HepG2 (cell line): ENCODE measurements around the gene SERPINB13. TPM values are rescaled to one million over a fixed set of nuclear protein-coding genes. Genes with fewer than 3 reads are reported as not detected.

Source experiments
- ATAC-seq: fragments of 200-7000 bp; cut with Tn5 transposase; 3 replicates; pipeline ENCODE4 v1.9.1; 2020; ENCODE audit warnings: mild to moderate bottlenecking, moderate library complexity
- BruUV-seq: library from RNA; stranded (reverse); fragments of 400-500 nt; replicated peaks from 2 replicates; lab custom pipeline; 2021; lab: Mats Ljungman, UMichigan
- CTCF ChIA-PET: fragments of 300-600 bp; formaldehyde crosslinking; extraction: SDS; loops from one replicate; lab custom pipeline; 2021; ENCODE audit warnings: low total read pairs, inconsistent platforms, low intra/inter-chr PET ratio; lab: Yijun Ruan, JAX
- POLR2A ChIA-PET: fragments of 350-600 bp; sonication (Branson Sonifier 250); formaldehyde crosslinking; loops from one replicate; lab custom pipeline; 2020; ENCODE audit warnings: antibody characterized with exemption, inconsistent platforms; lab: Yijun Ruan, JAX
- DNase-seq: peaks from one replicate; pipeline ENCODE4 v3.0.0-alpha.2; 2015; ENCODE audit warnings: low spot score
- FAIRE-seq: peaks from 3 replicates; lab custom pipeline; 2011; peaks lifted over from hg19 to GRCh38; lab: Jason Lieb, UNC
- H2AFZ ChIP-seq: one replicate; pipeline ENCODE4 v1.6.1; 2011; ENCODE audit warnings: low read length, inconsistent platforms
- H3K27ac ChIP-seq: fragments of 300-600 bp; 3 replicates; pipeline ENCODE4 v1.8.0; 2011; ENCODE audit warnings: mixed run types, mild to moderate bottlenecking, mixed read lengths, low read length, inconsistent platforms; ENCODE audit not compliant: insufficient read depth; ENCODE audit errors: extremely low read length
- H3K27me3 ChIP-seq, 2 experiments: fragments of 200-600 bp in 1 of 2; 2 replicates in 1 of 2; 3 replicates in 1 of 2; pipeline versions ENCODE4 v1.6.0 to v1.8.0; 2011; ENCODE audit warnings: low read length in 2 of 2, mild to moderate bottlenecking in 2 of 2, moderate library complexity in 2 of 2, inconsistent platforms in 1 of 2; ENCODE audit not compliant: insufficient read depth in 2 of 2, control insufficient read depth in 1 of 2
- H3K36me3 ChIP-seq, 2 experiments: fragments of 200-600 bp in 1 of 2; replicated peaks in 1 of 2; 2 replicates in 1 of 2; 3 replicates in 1 of 2; pipeline versions ENCODE4 v1.5.1 to v1.8.0; 2011; ENCODE audit warnings: low read length in 2 of 2, inconsistent platforms in 1 of 2; ENCODE audit not compliant: insufficient read depth in 2 of 2, control insufficient read depth in 1 of 2
- H3K4me1 ChIP-seq: 2 replicates; pipeline ENCODE4 v1.5.1; 2012; ENCODE audit warnings: low read length, inconsistent platforms; ENCODE audit not compliant: insufficient read depth
- H3K4me2 ChIP-seq: 2 replicates; pipeline ENCODE4 v1.6.0; 2011; ENCODE audit warnings: low read depth, low read length, inconsistent platforms
- H3K4me3 ChIP-seq, 3 experiments: fragments of 200-600 bp in 1 of 3; sonication (generic), shearing (Covaris generic) in 1 of 3; replicated peaks in 1 of 3; 2 replicates each; pipeline ENCODE4 v1.5.1; 2011 to 2016; ENCODE audit warnings: low read length in 3 of 3, inconsistent platforms in 2 of 3, low read depth in 2 of 3, mild to moderate bottlenecking in 2 of 3, control low read depth in 1 of 3, mixed read lengths in 1 of 3; ENCODE audit not compliant: insufficient read depth in 1 of 3
- H3K79me2 ChIP-seq: one replicate; pipeline ENCODE4 v1.6.1; 2011; ENCODE audit warnings: low read length, inconsistent platforms; ENCODE audit not compliant: insufficient read depth
- H3K9ac ChIP-seq: 2 replicates; pipeline ENCODE4 v1.6.0; 2011; ENCODE audit warnings: mild to moderate bottlenecking, low read depth, low read length, inconsistent platforms; ENCODE audit not compliant: insufficient read depth
- H3K9me3 ChIP-seq: 2 replicates; pipeline ENCODE4 v1.5.1; 2012; ENCODE audit warnings: mild to moderate bottlenecking, low read length
- H4K20me1 ChIP-seq: 2 replicates; pipeline ENCODE4 v1.6.0; 2011; ENCODE audit warnings: inconsistent platforms, mild to moderate bottlenecking, low read length, moderate library complexity; ENCODE audit not compliant: insufficient read depth
- ARNT2 ChIP-seq: sonication (generic); formaldehyde crosslinking; IDR thresholded peaks from 2 replicates; pipeline ENCODE4 v1.8.0; 2022; ENCODE audit warnings: mild to moderate bottlenecking, low read depth, missing genetic modification reagents, moderate library complexity
- MLXIP ChIP-seq: sonication (generic); formaldehyde crosslinking; IDR thresholded peaks from 2 replicates; pipeline ENCODE4 v1.9.0; 2021; ENCODE audit warnings: missing genetic modification reagents, borderline replicate concordance
- NFE2L2 ChIP-seq: fragments of 150-350 bp; IDR thresholded peaks from 2 replicates; pipeline ENCODE4 v1.6.1; 2014; ENCODE audit warnings: low read length
- POGZ ChIP-seq: sonication (generic); formaldehyde crosslinking; IDR thresholded peaks from 2 replicates; pipeline ENCODE4 v1.4.0; 2020; ENCODE audit warnings: mild to moderate bottlenecking, missing genetic modification reagents
- WGBS: methylation state at CpG from one replicate; pipeline ENCODE4 v1.1.6; 2017; ENCODE audit warnings: low lambda C conversion rate; 5-methylcytosine and 5-hydroxymethylcytosine counted together
- in situ Hi-C: cut with HindIII; loops from 2 replicates; pipeline ENCODE4 v1.10.0; 2017; ENCODE audit warnings: low pct_unique_long_range_greater_than_20kb; ENCODE audit not compliant: extremely low pct_ligation_motif_present
- intact Hi-C: fragments of 100-400 bp; cut with micrococcal nuclease; formaldehyde crosslinking; loops from one replicate; pipeline ENCODE4 v1.10.0; 2022; ENCODE audit not compliant: unreplicated experiment
- polyA plus RNA-seq, 8 experiments: library from polyadenylated mRNA; depleted of rRNA in 3 of 8; stranded (reverse) in 7 of 8; unstranded in 1 of 8; fragments of >200 nt; fragmentation: Illumina TruSeq in 4 of 8; extraction: Trizol in 4 of 8; gene quantifications; 2 replicates each; pipeline versions ENCODE4 v1.2.1 to v1.2.3, GENCODE V29; 2011 to 2016; ENCODE audit warnings: low read depth in 4 of 8, missing spikeins in 1 of 8, mixed read lengths in 1 of 8; ENCODE audit not compliant: insufficient read depth in 1 of 8
- total RNA-seq, 5 experiments: library from RNA; depleted of rRNA; stranded (reverse); fragments of >200 nt; fragmentation: Illumina TruSeq; extraction: Trizol; gene quantifications; 2 replicates each; pipeline ENCODE4 v1.2.3, GENCODE V29; 2016; ENCODE audit warnings: low read depth in 1 of 5
- TF ChIP-seq, protein P1 (sequence below): sonication (generic); formaldehyde crosslinking; IDR thresholded peaks from 2 replicates; pipeline ENCODE4 v1.4.0; 2020; ENCODE audit warnings: missing genetic modification reagents, borderline replicate concordance
- TF ChIP-seq, protein P2 (sequence below): sonication (generic); formaldehyde crosslinking; IDR thresholded peaks from 2 replicates; pipeline ENCODE4 v1.5.1; 2020; ENCODE audit warnings: missing genetic modification reagents, mild to moderate bottlenecking, borderline replicate concordance
- TF ChIP-seq, protein P3 (sequence below): sonication (generic); formaldehyde crosslinking; IDR thresholded peaks from 2 replicates; pipeline ENCODE4 v1.5.0; 2020; ENCODE audit warnings: missing genetic modification reagents, mild to moderate bottlenecking, borderline replicate concordance

The SERPINB13 gene
- total and polyA plus RNA-seq, 2 of the 13 experiments (the other 11 are each of a cell fraction or from before 2014, with no cell fraction given), result not detected

DNA sequence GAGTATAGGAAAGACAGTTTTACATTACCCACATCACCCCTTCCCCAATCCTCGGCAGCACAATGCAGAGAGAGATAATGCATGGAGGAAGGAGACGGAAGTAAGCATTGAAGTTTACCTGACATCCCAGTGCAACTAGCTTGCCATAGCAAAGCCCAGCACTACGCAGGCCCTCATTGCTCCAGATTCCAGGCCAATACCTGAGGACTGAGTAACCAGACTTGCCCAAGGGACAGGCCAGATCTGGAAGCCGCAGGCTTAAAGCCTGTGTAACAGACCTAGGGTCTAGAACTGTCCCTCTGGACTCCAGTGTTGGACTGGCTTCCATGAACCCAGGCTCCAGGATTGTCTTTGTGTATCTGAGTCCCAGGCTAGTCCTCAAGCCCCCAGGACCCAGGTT, 39.3 kb downstream of the SERPINB13 start:
- POLR2A ChIA-PET, result no interaction called here
- intact Hi-C loops (no loop called here), in situ Hi-C loops (no loop called here)
- no peak for FAIRE-seq
- 28% methylated on average over 3 of the region's 4 CpGs for WGBS
- Histone ChIP-seq H3K27ac (no peak overlapping the region), H3K9ac (no peak overlapping the region), H3K79me2 (no peaks in the 10 kb centered on the region), H4K20me1 (no peaks in the 10 kb centered on the region), H3K9me3 (peaks cover 49% of the 10 kb centered on the region), H3K4me1 (no peaks in the 10 kb centered on the region), H3K27me3 (no peaks in the 10 kb centered on the region), H3K36me3 (no peaks in the 10 kb centered on the region), H3K4me2 (no peak overlapping the region), H3K4me3 (no peak overlapping the region), H2AFZ (no peak overlapping the region)
- no peak for DNase-seq
- no peak for ATAC-seq
- CTCF ChIA-PET, result no interaction called here
- no peak for TF ChIP-seq POGZ (CRISPR knock-in tag)
- TF ChIP-seq, protein P1, sequence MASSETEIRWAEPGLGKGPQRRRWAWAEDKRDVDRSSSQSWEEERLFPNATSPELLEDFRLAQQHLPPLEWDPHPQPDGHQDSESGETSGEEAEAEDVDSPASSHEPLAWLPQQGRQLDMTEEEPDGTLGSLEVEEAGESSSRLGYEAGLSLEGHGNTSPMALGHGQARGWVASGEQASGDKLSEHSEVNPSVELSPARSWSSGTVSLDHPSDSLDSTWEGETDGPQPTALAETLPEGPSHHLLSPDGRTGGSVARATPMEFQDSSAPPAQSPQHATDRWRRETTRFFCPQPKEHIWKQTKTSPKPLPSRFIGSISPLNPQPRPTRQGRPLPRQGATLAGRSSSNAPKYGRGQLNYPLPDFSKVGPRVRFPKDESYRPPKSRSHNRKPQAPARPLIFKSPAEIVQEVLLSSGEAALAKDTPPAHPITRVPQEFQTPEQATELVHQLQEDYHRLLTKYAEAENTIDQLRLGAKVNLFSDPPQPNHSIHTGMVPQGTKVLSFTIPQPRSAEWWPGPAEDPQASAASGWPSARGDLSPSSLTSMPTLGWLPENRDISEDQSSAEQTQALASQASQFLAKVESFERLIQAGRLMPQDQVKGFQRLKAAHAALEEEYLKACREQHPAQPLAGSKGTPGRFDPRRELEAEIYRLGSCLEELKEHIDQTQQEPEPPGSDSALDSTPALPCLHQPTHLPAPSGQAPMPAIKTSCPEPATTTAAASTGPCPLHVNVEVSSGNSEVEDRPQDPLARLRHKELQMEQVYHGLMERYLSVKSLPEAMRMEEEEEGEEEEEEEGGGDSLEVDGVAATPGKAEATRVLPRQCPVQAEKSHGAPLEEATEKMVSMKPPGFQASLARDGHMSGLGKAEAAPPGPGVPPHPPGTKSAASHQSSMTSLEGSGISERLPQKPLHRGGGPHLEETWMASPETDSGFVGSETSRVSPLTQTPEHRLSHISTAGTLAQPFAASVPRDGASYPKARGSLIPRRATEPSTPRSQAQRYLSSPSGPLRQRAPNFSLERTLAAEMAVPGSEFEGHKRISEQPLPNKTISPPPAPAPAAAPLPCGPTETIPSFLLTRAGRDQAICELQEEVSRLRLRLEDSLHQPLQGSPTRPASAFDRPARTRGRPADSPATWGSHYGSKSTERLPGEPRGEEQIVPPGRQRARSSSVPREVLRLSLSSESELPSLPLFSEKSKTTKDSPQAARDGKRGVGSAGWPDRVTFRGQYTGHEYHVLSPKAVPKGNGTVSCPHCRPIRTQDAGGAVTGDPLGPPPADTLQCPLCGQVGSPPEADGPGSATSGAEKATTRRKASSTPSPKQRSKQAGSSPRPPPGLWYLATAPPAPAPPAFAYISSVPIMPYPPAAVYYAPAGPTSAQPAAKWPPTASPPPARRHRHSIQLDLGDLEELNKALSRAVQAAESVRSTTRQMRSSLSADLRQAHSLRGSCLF (CRISPR knock-in tag), result no peak
- no peak for TF ChIP-seq NFE2L2
- TF ChIP-seq MLXIP (CRISPR knock-in tag), result no peak
- no peak for TF ChIP-seq ARNT2 (CRISPR knock-in tag)
- TF ChIP-seq, protein P2, sequence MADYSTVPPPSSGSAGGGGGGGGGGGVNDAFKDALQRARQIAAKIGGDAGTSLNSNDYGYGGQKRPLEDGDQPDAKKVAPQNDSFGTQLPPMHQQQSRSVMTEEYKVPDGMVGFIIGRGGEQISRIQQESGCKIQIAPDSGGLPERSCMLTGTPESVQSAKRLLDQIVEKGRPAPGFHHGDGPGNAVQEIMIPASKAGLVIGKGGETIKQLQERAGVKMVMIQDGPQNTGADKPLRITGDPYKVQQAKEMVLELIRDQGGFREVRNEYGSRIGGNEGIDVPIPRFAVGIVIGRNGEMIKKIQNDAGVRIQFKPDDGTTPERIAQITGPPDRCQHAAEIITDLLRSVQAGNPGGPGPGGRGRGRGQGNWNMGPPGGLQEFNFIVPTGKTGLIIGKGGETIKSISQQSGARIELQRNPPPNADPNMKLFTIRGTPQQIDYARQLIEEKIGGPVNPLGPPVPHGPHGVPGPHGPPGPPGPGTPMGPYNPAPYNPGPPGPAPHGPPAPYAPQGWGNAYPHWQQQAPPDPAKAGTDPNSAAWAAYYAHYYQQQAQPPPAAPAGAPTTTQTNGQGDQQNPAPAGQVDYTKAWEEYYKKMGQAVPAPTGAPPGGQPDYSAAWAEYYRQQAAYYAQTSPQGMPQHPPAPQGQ (CRISPR knock-in tag), result no peak
- TF ChIP-seq, protein P3, sequence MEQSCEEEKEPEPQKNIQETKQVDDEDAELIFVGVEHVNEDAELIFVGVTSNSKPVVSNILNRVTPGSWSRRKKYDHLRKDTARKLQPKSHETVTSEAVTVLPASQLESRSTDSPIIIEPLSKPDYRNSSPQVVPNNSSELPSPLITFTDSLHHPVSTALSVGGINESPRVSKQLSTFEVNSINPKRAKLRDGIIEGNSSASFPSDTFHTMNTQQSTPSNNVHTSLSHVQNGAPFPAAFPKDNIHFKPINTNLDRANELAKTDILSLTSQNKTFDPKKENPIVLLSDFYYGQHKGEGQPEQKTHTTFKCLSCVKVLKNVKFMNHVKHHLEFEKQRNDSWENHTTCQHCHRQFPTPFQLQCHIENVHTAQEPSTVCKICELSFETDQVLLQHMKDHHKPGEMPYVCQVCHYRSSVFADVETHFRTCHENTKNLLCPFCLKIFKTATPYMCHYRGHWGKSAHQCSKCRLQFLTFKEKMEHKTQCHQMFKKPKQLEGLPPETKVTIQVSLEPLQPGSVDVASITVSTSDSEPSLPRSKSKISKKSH (CRISPR knock-in tag), result no peak
- BruUV-seq, result no TSS peak
